GM19240 (cell line): ENCODE measurements around the gene CLASP1.
"Not testable (repeated sequence)": the region's sequence is repeated elsewhere in the genome, so short reads cannot be mapped to it uniquely, and the experiment has no call there.

Source experiments
- DNase-seq: peaks from one replicate; pipeline ENCODE4 v3.0.0; 2011; ENCODE audit warnings: low spot score; ENCODE audit not compliant: insufficient read length

Gene CLASP1

DNA sequence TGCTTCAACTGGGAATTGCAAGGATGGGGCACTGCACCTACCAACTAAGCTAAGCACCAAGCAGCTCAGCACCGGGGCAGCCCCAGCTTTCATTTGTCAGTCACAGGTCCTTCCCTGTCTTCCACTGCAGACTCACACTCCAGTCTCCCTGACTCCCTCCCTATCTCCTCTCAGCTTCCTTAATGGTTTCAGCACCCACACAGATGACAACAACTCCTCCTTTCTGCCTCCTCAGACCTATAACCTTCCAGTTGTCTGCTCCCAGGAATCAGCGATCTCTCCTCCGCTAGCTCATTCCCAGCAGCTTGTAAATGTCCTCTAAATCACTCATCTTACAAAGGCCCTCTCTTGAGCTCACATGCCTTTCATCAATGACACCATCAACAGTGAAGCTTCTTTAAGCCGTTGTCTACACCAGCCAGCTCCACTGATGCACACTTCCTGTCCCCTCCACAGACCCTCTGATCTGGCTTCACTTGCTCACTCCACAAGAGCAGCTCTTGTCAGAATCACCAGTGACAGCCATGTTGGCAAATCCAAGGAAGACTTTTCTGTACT is 32.1 kb downstream of the CLASP1 start:
- no peak for DNase-seq

DNA sequence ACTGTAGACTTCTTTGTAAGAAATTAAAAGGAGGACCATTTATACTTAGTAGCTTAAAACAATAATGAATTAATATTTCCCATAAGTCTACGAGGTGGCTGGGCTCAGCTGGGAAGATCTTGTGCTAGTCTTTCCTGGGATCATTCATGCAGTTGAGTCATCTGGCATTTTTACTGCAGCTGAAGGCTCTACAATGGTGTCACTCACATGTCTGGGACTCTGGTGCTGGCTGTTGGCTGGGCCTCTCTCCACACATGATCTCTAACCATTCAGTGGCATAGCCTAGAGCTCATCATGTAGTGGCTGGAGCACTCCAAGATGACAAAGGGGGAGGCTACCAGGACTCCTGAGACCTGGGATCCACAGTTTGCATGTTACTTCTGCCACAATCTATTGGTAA is 35.5 kb downstream of the CLASP1 start:
- DNase-seq = no peak

DNA sequence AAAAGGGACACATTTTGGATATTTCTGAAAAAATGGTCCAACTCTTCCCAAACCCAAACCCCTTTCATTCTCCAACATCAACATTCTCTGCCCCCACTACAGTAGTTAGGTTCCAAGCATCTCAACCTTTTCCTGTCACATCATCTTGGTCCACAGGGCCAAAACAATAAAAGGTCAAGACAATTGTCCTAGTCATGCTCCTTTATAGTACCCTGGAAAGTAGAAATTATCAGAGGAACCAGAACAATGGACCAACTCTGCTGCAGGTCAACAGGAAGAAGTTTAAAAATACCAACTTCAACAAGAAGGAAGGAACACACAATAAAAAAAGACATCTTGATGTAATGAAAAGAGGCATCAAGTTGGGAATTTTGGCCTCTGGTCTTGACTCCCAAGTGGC is 36.1 kb downstream of the CLASP1 start:
- DNase-seq = no peak

DNA sequence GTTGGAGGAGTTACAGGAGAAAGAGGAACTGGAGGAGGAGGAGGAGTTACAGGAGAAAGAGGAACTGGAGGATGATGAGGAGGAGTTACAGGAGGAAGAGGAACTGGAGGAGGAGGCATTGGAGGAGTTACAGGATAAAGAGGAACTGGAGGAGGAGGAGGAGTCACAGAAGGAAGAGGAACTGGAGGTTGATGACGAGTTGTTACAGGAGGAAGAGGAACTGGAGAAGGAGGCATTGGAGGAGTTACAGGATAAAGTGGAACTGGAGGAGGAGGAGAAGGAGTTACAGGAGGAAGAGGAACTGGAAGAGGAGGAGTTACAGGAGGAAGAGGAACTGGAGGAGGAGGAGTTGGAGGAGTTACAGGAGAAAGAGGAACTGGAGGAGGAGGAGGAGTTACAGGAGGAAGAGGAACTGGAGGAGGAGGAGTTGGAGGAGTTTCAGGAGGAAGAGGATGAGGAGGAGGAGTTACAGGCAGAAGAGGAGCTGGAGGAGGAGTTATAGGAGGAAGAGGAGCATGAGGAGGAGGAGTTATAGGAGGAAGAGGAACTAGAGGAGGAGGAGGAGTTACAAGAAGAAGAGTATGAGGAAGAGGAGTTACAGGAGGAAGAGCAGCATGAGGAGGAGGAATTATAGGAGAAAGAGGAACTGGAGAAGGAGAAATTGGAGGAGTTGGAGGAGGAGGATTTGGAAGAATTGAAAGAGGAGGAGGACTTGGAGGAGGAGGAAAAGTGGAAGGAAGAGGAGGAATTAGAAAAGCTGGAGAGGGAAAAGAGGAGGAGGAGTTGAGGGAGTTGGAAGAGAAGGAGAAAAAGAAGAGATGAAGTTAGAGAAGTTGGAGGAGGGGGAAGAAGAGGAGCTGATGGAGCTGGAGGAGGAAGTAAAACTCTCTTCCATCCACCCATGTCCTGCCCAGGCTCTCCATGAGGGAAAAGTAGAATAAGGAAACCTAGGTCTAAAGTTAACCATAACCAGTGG is 37.2 kb downstream of the CLASP1 start:
- no peak for DNase-seq

DNA sequence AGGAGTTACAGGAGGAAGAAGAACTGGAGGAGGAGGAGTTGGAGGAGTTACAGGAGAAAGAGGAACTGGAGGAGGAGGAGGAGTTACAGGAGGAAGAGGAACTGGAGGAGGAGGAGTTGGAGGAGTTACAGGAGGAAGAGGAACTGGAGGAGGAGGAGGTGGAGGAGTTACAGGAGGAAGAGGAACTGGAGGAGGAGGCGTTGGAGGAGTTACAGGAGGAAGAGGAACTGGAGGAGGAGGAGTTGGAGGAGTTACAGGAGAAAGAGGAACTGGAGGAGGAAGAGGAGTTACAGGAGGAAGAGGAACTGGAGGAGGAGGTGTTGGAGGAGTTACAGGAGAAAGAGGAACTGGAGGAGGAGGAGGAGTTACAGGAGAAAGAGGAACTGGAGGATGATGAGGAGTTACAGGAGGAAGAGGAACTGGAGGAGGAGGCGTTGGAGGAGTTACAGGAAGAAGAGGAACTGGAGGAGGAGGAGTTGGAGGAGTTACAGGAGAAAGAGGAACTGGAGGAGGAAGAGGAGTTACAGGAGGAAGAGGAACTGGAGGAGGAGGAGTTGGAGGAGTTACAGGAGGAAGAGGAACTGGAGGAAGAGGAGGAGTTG is 38.1 kb downstream of the CLASP1 start:
- not testable (repeated sequence) for DNase-seq

DNA sequence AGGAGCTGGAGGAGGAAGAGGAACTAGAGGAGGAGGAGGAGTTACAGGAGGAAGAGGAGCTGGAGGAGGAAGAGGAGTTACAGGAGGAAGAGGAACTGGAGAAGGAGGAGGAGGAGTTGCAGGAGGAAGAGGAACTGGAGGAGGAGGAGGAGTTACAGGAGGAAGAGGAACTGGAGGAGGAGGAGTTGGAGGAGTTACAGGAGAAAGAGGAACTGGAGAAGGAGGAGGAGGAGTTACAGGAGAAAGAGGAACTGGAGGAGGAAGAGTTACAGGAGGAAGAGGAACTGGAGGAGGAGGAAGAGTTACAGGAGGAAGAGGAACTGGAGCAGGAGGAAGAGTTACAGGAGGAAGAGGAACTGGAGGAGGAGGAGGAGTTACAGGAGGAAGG is 38.8 kb downstream of the CLASP1 start:
- DNase-seq = not testable (repeated sequence)

DNA sequence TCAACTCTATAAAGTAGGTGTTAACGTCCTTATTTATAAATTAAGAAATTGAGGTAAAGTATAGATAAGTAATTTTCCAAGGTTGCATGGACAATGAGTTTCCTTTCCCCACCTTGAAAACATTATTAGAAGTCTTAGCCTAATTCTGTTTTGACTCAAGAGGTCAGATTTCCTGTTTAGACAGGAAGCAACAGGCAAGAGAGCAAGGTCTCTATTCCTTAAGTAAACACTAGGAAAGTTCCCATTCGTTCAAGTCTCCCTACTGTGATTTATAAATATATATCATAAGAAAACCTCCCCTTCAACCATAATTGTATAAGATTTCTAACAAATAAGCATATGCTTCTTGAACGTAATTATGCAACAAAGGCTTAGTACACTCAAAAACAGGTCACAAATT is 40.3 kb downstream of the CLASP1 start:
- DNase-seq = no peak

DNA sequence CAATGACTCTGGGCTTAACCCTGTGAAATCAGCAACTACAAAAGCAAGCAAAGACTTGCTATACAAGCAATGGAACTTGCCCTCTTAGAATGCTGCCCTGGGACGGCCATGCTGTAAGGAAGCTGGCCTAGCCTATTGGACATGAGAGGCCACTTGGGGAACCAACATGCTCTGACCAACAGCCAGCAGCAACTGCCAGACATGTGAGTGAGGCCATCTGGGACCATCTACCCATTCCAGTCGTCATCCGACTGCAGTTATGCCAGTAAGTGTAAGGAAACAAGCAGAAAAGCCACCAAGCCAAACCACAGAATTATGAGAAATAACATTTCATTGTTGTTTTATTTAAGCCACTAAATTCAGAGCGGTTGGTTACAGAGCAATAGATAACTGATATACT is 40.9 kb downstream of the CLASP1 start:
- no peak for DNase-seq

DNA sequence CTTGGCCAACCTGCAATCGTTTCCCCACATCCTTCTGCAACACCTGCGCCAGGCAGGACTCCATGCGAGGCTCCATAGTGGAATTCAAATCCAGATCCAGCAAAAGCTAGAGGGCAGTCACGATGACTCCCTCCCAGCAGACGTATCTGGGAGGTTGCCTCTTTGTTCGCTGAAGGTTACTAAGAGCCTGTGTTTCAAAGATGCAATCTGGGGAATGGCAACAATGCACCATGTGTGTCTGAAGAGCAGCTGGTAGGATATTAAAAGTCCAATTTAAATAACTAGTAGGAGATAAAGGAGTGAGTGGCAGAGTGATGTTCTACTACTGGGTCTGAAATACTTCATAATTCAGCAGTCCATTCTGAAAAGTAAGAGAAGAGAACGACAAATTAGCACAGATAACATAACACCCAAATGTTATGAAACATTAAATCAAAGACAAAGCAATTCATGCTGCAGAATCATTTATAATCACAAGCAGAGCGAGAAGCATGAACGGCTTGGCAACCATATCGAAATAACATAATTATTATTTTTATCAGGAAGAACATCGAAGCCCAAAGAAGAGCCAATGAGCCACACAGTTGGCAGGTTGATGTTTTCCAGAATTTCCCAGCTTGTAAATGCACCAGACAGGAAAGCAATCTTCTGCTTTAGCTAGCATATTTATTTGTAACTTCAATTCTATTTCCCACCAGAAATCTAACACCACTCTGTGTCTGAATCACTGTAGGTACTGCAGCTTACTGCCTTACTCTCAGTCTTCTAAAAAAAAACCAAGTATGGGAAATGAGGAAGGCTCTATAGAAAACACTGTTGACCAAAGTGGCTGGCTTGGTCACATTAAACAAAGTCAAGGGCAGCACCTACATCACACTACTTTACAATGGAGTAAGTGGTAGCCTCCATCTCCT is 43.2 kb downstream of the CLASP1 start:
- DNase-seq = no peak

DNA sequence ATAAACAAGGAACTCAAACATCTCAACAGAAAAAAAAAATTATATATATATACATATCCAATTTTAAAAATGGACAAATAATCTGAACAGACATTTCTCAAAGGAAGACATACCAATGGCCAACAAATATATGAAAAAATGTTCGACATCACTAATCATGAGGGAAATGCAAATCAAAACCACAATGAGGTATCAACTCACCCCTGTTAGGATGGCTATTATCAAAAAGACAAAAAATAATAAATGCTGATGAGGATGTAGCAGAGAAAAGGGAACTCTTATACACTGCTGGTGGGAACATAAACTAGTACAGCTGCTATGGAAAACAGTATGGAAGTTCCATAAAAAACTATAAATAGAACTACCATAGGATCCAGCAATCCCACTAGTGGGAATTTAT is 46.1 kb downstream of the CLASP1 start:
- no peak for DNase-seq

DNA sequence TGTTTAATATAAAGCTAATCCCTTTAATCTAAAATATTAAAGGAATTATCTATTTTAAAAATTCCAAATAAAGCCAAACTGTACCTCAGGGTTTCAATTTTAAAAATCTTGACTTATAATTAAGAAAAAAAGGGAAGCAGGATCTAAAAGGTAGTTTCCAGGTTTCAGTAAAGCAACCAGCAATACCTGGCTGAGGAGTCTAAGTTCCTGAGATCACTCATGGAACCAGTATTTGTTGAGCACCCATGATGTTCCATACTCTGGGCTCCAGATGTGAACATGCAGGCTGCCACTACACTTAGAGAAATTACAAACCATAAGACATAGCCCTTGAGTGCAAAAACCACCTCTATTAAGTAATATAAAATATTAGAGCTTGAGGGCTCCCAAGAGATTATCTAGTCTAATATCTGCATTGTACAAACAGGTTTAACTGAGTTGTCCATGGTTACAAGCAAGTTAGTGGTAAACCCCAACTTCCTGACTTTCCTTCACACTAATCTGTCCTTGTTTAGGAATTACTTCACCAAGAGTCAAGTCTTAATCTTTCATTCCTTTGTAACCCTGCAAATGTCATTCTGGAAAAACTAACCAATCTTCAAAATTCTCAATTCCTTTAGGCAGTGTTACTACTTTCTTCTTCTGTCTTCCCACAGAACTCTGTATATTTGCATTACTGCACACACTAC is 49.2 kb downstream of the CLASP1 start:
- DNase-seq = no peak

DNA sequence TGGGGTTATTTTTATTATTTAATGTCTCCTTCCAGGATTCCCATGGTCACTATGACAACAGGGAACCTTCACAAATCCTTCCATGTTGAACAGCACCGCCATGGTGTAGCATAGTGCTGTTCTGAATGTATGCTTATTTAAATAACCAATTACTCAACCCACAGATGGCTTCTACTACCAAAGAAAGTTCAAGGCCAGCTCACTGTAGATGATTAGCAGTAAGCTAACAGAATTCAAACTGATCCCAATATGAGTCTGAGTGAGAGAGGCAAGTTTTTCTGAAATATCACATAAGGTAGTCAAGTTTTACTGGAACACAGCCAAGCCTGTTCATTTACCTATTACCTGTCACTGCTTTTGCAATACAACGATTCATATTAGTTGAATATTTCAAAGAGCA is 51.2 kb downstream of the CLASP1 start:
- no peak for DNase-seq

DNA sequence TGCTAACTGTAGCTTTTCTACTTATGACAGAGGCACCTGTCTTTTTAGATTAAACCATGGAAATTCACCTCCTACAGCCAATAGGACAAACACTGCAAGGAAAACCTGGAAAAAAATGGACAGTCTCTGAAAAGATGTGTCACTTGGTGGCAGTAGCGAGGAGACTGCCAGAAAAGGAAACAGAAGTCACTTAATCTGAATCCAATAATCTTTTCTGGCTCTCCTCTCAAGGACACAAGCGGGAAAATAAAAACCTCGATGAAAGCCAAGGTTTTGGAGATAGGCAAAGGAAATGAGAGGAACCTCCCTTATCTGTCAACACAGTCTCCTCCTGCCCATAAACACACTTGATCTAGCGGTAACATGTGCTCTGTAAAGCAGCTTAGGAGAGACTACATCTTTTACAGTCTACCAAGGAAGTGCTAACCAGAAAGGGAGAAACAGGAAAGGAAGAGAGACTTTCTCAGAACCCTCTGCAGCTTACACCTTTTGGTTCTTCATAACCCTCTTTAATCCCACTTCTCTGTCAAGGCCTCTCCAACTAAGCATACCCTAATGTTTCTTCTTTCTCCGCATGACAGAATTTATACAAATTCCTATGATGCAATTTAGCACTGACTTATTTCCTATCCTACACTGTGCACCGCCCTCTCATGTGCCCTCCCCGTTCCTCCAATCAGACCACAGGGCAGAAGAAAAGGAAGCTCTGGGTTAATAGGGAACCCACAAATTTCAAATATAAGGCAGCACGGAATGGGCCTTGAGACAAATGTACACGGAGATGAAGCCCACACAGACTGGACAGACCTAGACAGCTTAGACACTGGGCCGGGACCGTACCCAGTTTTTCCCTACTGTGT is 52.8 kb downstream of the CLASP1 start:
- DNase-seq = peak; percentile 28

DNA sequence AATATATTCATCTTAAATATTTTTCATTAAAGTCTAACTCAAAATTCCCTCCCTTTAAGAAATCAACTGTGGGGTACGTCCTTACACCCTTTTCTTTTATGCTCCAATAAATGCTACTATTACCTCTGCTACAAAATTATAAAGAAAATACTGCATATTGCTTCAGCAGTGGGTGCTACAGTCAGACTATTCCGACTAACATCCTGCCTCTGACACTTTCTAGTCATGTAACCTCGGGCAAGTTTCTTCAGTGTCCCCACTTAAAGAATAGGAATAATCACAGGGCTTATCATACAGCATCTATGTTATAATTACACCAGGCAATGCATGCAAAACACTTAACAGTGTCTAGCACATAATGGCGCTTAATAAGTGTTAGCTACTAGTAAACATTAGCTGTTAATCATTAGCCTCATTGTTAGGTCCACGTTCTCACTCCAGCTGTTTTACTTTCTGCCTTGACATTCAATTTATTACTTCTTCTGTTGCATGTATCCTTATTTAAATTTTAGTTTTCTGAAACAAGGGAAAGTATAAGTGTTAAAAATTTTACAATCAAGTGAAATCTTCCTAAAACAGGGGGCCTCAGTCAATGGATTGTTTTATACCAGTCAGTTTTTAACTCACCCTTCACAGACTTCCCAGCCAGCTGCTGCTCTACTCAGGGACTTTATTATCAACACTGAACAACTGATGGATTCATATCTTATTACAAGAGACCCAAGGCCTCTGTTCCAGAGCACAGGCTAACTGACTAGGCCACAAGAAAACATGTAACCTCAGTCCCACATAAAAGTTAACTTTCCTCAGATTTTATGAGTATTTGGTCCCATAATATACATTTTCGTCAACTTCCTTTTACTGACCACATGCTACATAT is 54.0 kb downstream of the CLASP1 start:
- DNase-seq = no peak

DNA sequence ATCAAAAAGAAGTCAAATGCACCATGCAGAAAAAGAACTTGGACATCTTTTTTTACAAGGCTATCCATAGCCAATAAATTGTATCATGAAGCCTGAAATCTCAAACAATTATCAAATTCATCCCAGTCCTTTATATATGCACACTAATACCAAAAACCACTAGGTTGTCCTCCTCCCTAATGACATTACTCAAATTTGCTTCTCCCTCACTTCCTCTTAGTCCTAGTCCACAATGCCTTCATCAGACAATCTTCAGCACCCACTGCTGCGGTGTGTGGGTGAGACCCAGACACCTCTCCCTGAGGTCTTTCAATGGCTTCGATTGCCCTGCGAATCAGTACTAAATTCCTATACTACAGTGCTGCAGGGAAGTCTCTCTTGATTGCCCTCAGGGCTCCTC is 58.1 kb downstream of the CLASP1 start:
- DNase-seq = no peak

DNA sequence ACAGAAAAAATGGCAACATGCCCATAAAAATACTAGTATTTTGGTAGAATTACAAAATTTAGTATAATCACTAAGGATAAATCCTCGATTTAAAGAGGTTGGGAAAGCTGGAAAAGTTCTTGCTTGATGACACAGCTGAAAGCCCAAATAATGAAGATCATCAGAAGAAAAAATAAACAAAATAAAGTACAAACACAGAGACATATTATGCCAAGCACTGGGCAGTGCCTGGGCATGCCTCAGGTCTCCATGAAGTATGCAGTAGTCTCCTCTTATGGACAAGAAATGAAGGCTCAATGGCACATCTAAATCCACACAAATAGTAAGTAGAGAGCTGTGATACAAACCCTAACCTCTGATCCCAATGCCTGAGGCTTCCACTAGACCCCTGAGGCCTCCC is 60.9 kb downstream of the CLASP1 start:
- DNase-seq = no peak

DNA sequence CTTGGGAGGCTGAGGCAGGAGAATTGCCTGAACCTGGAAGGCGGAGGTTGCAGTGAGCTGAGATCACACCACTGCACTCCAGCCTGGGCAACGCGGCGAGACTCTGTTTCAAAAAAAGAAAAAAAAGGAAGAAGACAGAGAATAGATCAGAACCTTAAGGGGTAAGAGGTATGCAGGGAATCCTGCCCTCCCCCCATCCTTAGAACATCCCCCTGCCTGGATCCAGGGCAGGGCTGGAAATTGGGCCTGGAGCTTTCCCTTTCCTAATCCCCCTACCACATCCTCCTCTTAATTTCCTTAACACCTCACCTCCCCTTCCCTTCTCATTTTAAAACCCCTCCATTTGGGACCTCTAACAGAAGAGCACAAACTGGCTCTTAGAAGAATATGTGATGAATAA is 62.1 kb downstream of the CLASP1 start:
- no peak for DNase-seq

DNA sequence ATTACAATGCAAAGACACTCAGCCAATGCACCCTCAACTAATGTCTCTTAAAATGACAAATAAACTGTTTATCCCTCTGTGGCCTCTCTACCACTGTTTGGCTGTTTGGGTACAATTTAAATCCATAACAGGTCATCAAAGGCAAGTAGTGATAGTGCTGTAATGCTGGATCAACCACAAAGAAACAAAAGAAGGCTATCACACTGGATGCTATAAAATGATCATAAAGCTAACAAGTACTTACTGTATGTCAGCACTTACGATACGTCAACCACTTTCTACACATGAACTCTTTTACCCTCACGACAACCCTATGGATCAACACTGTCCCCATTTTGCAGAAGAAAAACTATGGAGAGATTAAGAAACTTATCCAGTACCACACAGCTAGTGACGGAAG is 64.5 kb downstream of the CLASP1 start:
- DNase-seq = no peak

DNA sequence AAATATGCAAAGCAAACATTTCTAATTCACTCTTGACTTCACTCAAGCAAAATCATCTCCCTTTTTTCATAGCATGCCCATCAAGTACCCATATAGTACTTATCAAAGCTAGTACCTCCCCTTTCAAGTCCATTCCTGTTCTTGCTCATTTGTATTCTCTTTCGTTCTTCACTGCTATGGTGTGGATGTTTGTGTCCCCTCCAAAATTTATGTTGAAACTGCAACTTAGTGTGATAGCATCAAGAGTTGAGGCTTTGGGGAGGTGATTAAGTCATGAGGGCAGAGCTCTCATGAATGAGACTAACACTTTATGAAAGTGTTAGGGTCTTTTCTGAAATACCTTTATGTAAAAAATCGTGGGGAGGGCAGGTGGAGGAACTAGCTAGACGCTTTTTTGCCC is 65.7 kb downstream of the CLASP1 start:
- DNase-seq = no peak
